Tibial artery (tissue), 4 donors: ENCODE data around the gene POLR2I.

ENCODE experiments used
- DNase-seq, 2 donors: peaks; one replicate each; pipeline ENCODE4 v3.0.0-alpha.2; 2019
- H3K27ac ChIP-seq, 2 donors: fragments of 200-600 bp; sonication (generic) in 1 of 2; 1 replicate in 1 of 2; 2 replicates in 1 of 2; pipeline ENCODE4 v1.5.1; 2018 to 2019; ENCODE audit warnings: mild to moderate bottlenecking in 1 of 2
- H3K27me3 ChIP-seq, 2 donors: fragments of 200-600 bp; sonication (generic) in 1 of 2; one replicate each; pipeline versions ENCODE4 v1.5.1 to v1.6.0; 2016 to 2019
- H3K36me3 ChIP-seq, 3 donors: fragments of 200-600 bp; sonication (generic) in 2 of 3; one replicate each; pipeline ENCODE4 v1.5.1; 2016 to 2019; ENCODE audit warnings: mild to moderate bottlenecking in 2 of 3
- H3K4me1 ChIP-seq, 4 donors: fragments of 200-600 bp; sonication (generic) in 2 of 4; 1 replicate in 3 of 4; 2 replicates in 1 of 4; pipeline ENCODE4 v1.5.1; 2016 to 2019
- H3K4me3 ChIP-seq, 2 donors: fragments of 200-600 bp; sonication (generic) in 1 of 2; 1 replicate in 1 of 2; 2 replicates in 1 of 2; pipeline ENCODE4 v1.5.1; 2018 to 2019; ENCODE audit warnings: mild to moderate bottlenecking in 2 of 2
- H3K9me3 ChIP-seq, 3 donors: fragments of 200-600 bp; sonication (generic) in 1 of 3; one replicate each; pipeline ENCODE4 v1.5.1; 2016 to 2019
- CTCF ChIP-seq, 2 experiments: fragments of 200-600 bp in 1 of 2; fragments of 450-650 bp in 1 of 2; IDR thresholded peaks; one replicate each; pipeline ENCODE4 v1.5.1; 2017 to 2019; ENCODE audit warnings: antibody characterized with exemption in 2 of 2, mild to moderate bottlenecking in 1 of 2, moderate library complexity in 1 of 2
- intact Hi-C: fragments of 100-400 bp; cut with DNase I; formaldehyde crosslinking; loops from one replicate; pipeline ENCODE4 v1.15.0; 2023; ENCODE audit warnings: low total_unique reads

POLR2I gene

GRCh38 chr19:36108684-36109083 is 6.0 kb downstream of the POLR2I start:
- Histone ChIP-seq H3K27me3 (no peaks in the 10 kb centered on the region), H3K9me3 (no peaks in the 10 kb centered on the region), H3K36me3 (peaks cover 0 to 68% (median 32%) of the 10 kb centered on the region in 3 donors), H3K27ac (no peak overlapping the region), H3K4me1 (peaks cover 0 to 8% (median 5%) of the 10 kb centered on the region in 4 donors), H3K4me3 (no peak overlapping the region)
- no peak for DNase-seq
- intact Hi-C loops: no loop called here
- no peak for TF ChIP-seq CTCF (IDR thresholded peaks at IDR 0.05)

- no peak for TF ChIP-seq CTCF (IDR thresholded peaks at IDR 0.05)
- intact Hi-C loops: no loop called here
Measured at GRCh38 chr19:36106991-36107390, 7.7 kb downstream of the POLR2I start.

GRCh38 chr19:36106441-36106840 is 8.2 kb downstream of the POLR2I start:
- Histone ChIP-seq H3K9me3 (no peaks in the 10 kb centered on the region), H3K27me3 (no peaks in the 10 kb centered on the region), H3K4me1 (no peaks in the 10 kb centered on the region), H3K4me3 (no peak overlapping the region), H3K27ac (no peak overlapping the region), H3K36me3 (peaks cover 0 to 46% (median 15%) of the 10 kb centered on the region in 3 donors)
- intact Hi-C loops: no loop called here
- DNase-seq: no peak
- no peak for TF ChIP-seq CTCF (IDR thresholded peaks at IDR 0.05)

More at GRCh38 chr19:36106991-36107390, 7.7 kb downstream of the POLR2I start:
- Histone ChIP-seq H3K4me3 (no peak overlapping the region), H3K4me1 (no peaks in the 10 kb centered on the region), H3K36me3 (peaks cover 0 to 51% (median 20%) of the 10 kb centered on the region in 3 donors), H3K27ac (no peak overlapping the region), H3K9me3 (no peaks in the 10 kb centered on the region), H3K27me3 (no peaks in the 10 kb centered on the region)
- no peak for DNase-seq

- DNase-seq: no peak
- Histone ChIP-seq H3K4me1 (no peaks in the 10 kb centered on the region), H3K36me3 (peaks cover 0 to 36% (median 6%) of the 10 kb centered on the region in 3 donors), H3K4me3 (no peak overlapping the region), H3K27ac (no peak overlapping the region), H3K27me3 (no peaks in the 10 kb centered on the region), H3K9me3 (no peaks in the 10 kb centered on the region)
- TF ChIP-seq CTCF (IDR thresholded peaks at IDR 0.05): no peak
- intact Hi-C loops: no loop called here
Measured at GRCh38 chr19:36103842-36104552, 10.7 kb downstream of the POLR2I start.

- intact Hi-C loops: no loop called here
- no peaks in the 10 kb centered on the region for H3K4me1 ChIP-seq
- H3K4me3 ChIP-seq: no peak overlapping the region
- peaks cover 0 to 32% (median 3%) of the 10 kb centered on the region in 3 donors for H3K36me3 ChIP-seq
- TF ChIP-seq CTCF (IDR thresholded peaks at IDR 0.05): no peak
- no peak overlapping the region for H3K27ac ChIP-seq
- H3K27me3 ChIP-seq: no peaks in the 10 kb centered on the region
- no peaks in the 10 kb centered on the region for H3K9me3 ChIP-seq
- no peak for DNase-seq
Measured at GRCh38 chr19:36103040-36103626, 11.5 kb downstream of the POLR2I start.
